SK-N-SH treated with all-trans-retinoic acid at 6 μM for 48 hours (cell line): ENCODE data around the gene ABCD1.

Source experiments
- ATAC-seq: fragments of 200-7000 bp; cut with Tn5 transposase; 3 replicates; pipeline ENCODE4 v1.9.1; 2020; ENCODE audit warnings: mild to moderate bottlenecking, moderate library complexity
- ARNTL ChIP-seq: fragments of 450-650 bp; formaldehyde crosslinking; IDR thresholded peaks from 2 replicates; pipeline ENCODE4 v1.5.0; 2020; ENCODE audit warnings: low read depth, mild to moderate bottlenecking, moderate library complexity, borderline replicate concordance
- BACH2 ChIP-seq: fragments of 250-450 bp; sonication (Bioruptor Pico); IDR thresholded peaks from 2 replicates; pipeline ENCODE4 v1.9.0; 2021; ENCODE audit warnings: mild to moderate bottlenecking, borderline replicate concordance
- CSDC2 ChIP-seq: fragments of 250-450 bp; sonication (Bioruptor Pico); IDR thresholded peaks from 2 replicates; pipeline ENCODE4 v1.5.0; 2020; ENCODE audit warnings: mild to moderate bottlenecking, moderate library complexity
- CSRNP3 ChIP-seq: fragments of 250-450 bp; sonication (Bioruptor Pico); IDR thresholded peaks from 2 replicates; pipeline ENCODE4 v1.5.1; 2021; ENCODE audit warnings: mild to moderate bottlenecking, moderate library complexity
- ESRRG ChIP-seq: fragments of 250-450 bp; sonication (Bioruptor Pico); IDR thresholded peaks from 2 replicates; pipeline ENCODE4 v1.6.1; 2021; ENCODE audit warnings: mild to moderate bottlenecking
- ISL1 ChIP-seq: fragments of 250-450 bp; sonication (Bioruptor Pico); IDR thresholded peaks from 2 replicates; pipeline ENCODE4 v2.1.2; 2022; ENCODE audit warnings: mild to moderate bottlenecking, moderate library complexity
- OSR1 ChIP-seq: fragments of 250-450 bp; sonication (Bioruptor Pico); IDR thresholded peaks from 2 replicates; pipeline ENCODE4 v1.8.0; 2022; ENCODE audit warnings: moderate library complexity, mild to moderate bottlenecking, inconsistent platforms
- POU6F1 ChIP-seq: fragments of 250-450 bp; sonication (Bioruptor Pico); IDR thresholded peaks from 2 replicates; pipeline ENCODE4 v1.8.0; 2021; ENCODE audit warnings: low read depth, mild to moderate bottlenecking, moderate library complexity, borderline replicate concordance
- PPARA ChIP-seq: fragments of 250-450 bp; sonication (Bioruptor Pico); IDR thresholded peaks from 2 replicates; pipeline ENCODE4 v1.5.0; 2020; ENCODE audit warnings: mild to moderate bottlenecking, borderline replicate concordance
- RARB ChIP-seq: fragments of 250-450 bp; sonication (Bioruptor Pico); IDR thresholded peaks from 2 replicates; pipeline ENCODE4 v1.8.0; 2021; ENCODE audit warnings: mild to moderate bottlenecking, moderate library complexity
- SNAI2 ChIP-seq: fragments of 250-450 bp; sonication (Bioruptor Pico); IDR thresholded peaks from 2 replicates; pipeline ENCODE4 v1.5.0; 2020; ENCODE audit warnings: mild to moderate bottlenecking, moderate library complexity
- TCF4 ChIP-seq: fragments of 250-450 bp; sonication (Bioruptor Pico); IDR thresholded peaks from 2 replicates; pipeline ENCODE4 v1.8.0; 2021; ENCODE audit warnings: mild to moderate bottlenecking, moderate library complexity, borderline replicate concordance
- TOX ChIP-seq: fragments of 250-450 bp; sonication (Bioruptor Pico); IDR thresholded peaks from 2 replicates; pipeline ENCODE4 v1.8.0; 2021; ENCODE audit warnings: mild to moderate bottlenecking, moderate library complexity, borderline replicate concordance
- TSHZ2 ChIP-seq: fragments of 250-450 bp; sonication (Bioruptor Pico); IDR thresholded peaks from 2 replicates; pipeline ENCODE4 v1.5.0; 2020; ENCODE audit warnings: mild to moderate bottlenecking, moderate library complexity
- ZC3H10 ChIP-seq: fragments of 250-450 bp; sonication (Bioruptor Pico); IDR thresholded peaks from 2 replicates; pipeline ENCODE4 v1.5.1; 2021; ENCODE audit warnings: mild to moderate bottlenecking, moderate library complexity
- ZFP3 ChIP-seq: fragments of 250-450 bp; sonication (Bioruptor Pico); IDR thresholded peaks from 2 replicates; pipeline ENCODE4 v1.5.0; 2020; ENCODE audit warnings: mild to moderate bottlenecking, moderate library complexity
- ZFP30 ChIP-seq: fragments of 450-650 bp; formaldehyde crosslinking; IDR thresholded peaks from 2 replicates; pipeline ENCODE4 v1.5.0; 2022; ENCODE audit warnings: mild to moderate bottlenecking, moderate library complexity
- ZNF565 ChIP-seq: fragments of 450-650 bp; formaldehyde crosslinking; conservative IDR thresholded peaks from 2 replicates; pipeline ENCODE4 v1.5.0; 2020; ENCODE audit warnings: low read depth, mild to moderate bottlenecking, moderate library complexity
- ZNF70 ChIP-seq: fragments of 450-650 bp; formaldehyde crosslinking; IDR thresholded peaks from 2 replicates; pipeline ENCODE4 v1.5.0; 2020; ENCODE audit warnings: mild to moderate bottlenecking, moderate library complexity
- ZNF8 ChIP-seq: fragments of 450-650 bp; formaldehyde crosslinking; IDR thresholded peaks from 2 replicates; pipeline ENCODE4 v1.5.0; 2020; ENCODE audit warnings: mild to moderate bottlenecking, moderate library complexity
- TF ChIP-seq, protein P1 (sequence below): fragments of 250-450 bp; sonication (Bioruptor Pico); IDR thresholded peaks from 2 replicates; pipeline ENCODE4 v1.5.1; 2020; ENCODE audit warnings: low read depth, mild to moderate bottlenecking, moderate library complexity

Gene ABCD1

GRCh38 chrX:153775293-153776119 lies 50.9 kb downstream of the ABCD1 start:
- TF ChIP-seq CSDC2 (CRISPR knock-in tag) (no peak), RARB (CRISPR knock-in tag) (no peak), CSRNP3 (CRISPR knock-in tag) (no peak), ZNF565 (CRISPR knock-in tag) (no peak), ZFP3 (CRISPR knock-in tag) (no peak), TSHZ2 (CRISPR knock-in tag) (no peak), TOX (CRISPR knock-in tag) (no peak), SNAI2 (CRISPR knock-in tag) (no peak), ZNF8 (CRISPR knock-in tag) (no peak), PPARA (CRISPR knock-in tag) (no peak), ISL1 (CRISPR knock-in tag) (no peak), POU6F1 (CRISPR knock-in tag) (no peak), ESRRG (no peak), TCF4 (CRISPR knock-in tag) (no peak), ZC3H10 (no peak)
- TF ChIP-seq, protein P1, sequence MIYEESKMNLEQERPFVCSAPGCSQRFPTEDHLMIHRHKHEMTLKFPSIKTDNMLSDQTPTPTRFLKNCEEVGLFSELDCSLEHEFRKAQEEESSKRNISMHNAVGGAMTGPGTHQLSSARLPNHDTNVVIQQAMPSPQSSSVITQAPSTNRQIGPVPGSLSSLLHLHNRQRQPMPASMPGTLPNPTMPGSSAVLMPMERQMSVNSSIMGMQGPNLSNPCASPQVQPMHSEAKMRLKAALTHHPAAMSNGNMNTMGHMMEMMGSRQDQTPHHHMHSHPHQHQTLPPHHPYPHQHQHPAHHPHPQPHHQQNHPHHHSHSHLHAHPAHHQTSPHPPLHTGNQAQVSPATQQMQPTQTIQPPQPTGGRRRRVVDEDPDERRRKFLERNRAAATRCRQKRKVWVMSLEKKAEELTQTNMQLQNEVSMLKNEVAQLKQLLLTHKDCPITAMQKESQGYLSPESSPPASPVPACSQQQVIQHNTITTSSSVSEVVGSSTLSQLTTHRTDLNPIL (CRISPR knock-in tag), result no peak
- ATAC-seq, result no peak

- no peak for ATAC-seq
- TF ChIP-seq ISL1 (CRISPR knock-in tag) (no peak), ARNTL (no peak), CSDC2 (CRISPR knock-in tag) (no peak), OSR1 (CRISPR knock-in tag) (no peak), ESRRG (no peak), ZNF70 (CRISPR knock-in tag) (no peak), CSRNP3 (CRISPR knock-in tag) (no peak), TSHZ2 (CRISPR knock-in tag) (no peak), ZC3H10 (no peak), ZFP30 (no peak), POU6F1 (CRISPR knock-in tag) (no peak), SNAI2 (CRISPR knock-in tag) (no peak), PPARA (CRISPR knock-in tag) (no peak), TCF4 (CRISPR knock-in tag) (no peak), TOX (CRISPR knock-in tag) (no peak), RARB (CRISPR knock-in tag) (no peak), BACH2 (CRISPR knock-in tag) (no peak)
- TF ChIP-seq, protein P1 (CRISPR knock-in tag), result no peak
Measured at GRCh38 chrX:153776120-153776599, 51.5 kb downstream of the ABCD1 start.
